LNCAP (cell line): Measurements from ENCODE around the gene RBM33.

Experiments
- CTCF ChIP-seq: fragments of 450-650 bp; IDR thresholded peaks from 2 replicates; pipeline ENCODE4 v1.5.1; 2017; ENCODE audit warnings: mild to moderate bottlenecking

RBM33 gene

GRCh38 chr7:155803418-155804376, 159.2 kb downstream of the RBM33 start:
- no peak for TF ChIP-seq CTCF

GRCh38 chr7:155804431-155804831, 160.0 kb downstream of the RBM33 start:
- TF ChIP-seq CTCF = no peak

GRCh38 chr7:155804897-155805825, 160.7 kb downstream of the RBM33 start:
- peak; percentile 72 for TF ChIP-seq CTCF

GRCh38 chr7:155805826-155806095, 161.3 kb downstream of the RBM33 start:
- no peak for TF ChIP-seq CTCF

GRCh38 chr7:155806096-155806871, 161.8 kb downstream of the RBM33 start:
- TF ChIP-seq CTCF = no peak

GRCh38 chr7:155807065-155807671, 162.7 kb downstream of the RBM33 start:
- TF ChIP-seq CTCF = no peak
